ENCODE measurements around the gene TRIM16. TPM values are rescaled to one million over a fixed set of nuclear protein-coding genes. Genes with fewer than 3 reads are reported as not detected.
"Not testable (repeated sequence)": the region's sequence is repeated elsewhere in the genome, so short reads cannot be mapped to it uniquely, and the experiment has no call there.

The TRIM16 gene
- total and polyA plus RNA-seq, 9 of the 15 experiments (the other 6 are each of a cell fraction or from before 2014, with no cell fraction given): 3.5 to 9.2 (median 8.2) TPM

- TF ChIP-seq CLOCK (CRISPR knock-in tag; IDR thresholded peaks at IDR 0.05; ENCODE audit: borderline replicate concordance) (no peak), SREBF2 (CRISPR knock-in tag; IDR thresholded peaks at IDR 0.05) (no peak), DMBX1 (CRISPR knock-in tag; IDR thresholded peaks at IDR 0.05; ENCODE audit: borderline replicate concordance) (no peak)
Observed at GRCh38 chr17:15654886-15655561, 29.1 kb downstream of the TRIM16 start (continued).

- H3K9ac ChIP-seq (ENCODE audit: insufficient read depth in 1 of 2, low read depth in 2 of 2, low read length in 2 of 2); in situ Hi-C loops (cut with MboI); intact Hi-C loops (cut with micrococcal nuclease); DNase-seq (ENCODE audit: extremely low read depth in 1 of 4, low spot score in 3 of 4); H3K36me3 ChIP-seq (ENCODE audit: control insufficient read depth, insufficient read depth, low read length); H3K9me1 ChIP-seq (ENCODE audit: control insufficient read depth, insufficient read depth, low read length); H3K27ac ChIP-seq (ENCODE audit: extremely low read depth, low read depth, low read length); ATAC-seq; BruUV-seq (replicated peaks); FAIRE-seq; H3K4me2 ChIP-seq (ENCODE audit: insufficient read depth, low read length); H3K9me3 ChIP-seq (replicated peaks; ENCODE audit: control insufficient read depth, insufficient read depth, low read depth, low read length); H3K79me2 ChIP-seq (ENCODE audit: control insufficient read depth, insufficient read depth, low read length); H3K4me3 ChIP-seq; POLR2A ChIA-PET; H4K20me1 ChIP-seq (replicated peaks; ENCODE audit: control insufficient read depth, insufficient read depth, low read length); H2AFZ ChIP-seq (ENCODE audit: low read depth, low read length); H3K27me3 ChIP-seq (ENCODE audit: control insufficient read depth in 2 of 2, insufficient read depth in 2 of 2, low read length in 2 of 2); CTCF ChIA-PET (ENCODE audit: low intra/inter-chr PET ratio): not testable (repeated sequence)
- WGBS (ENCODE audit: insufficient coverage, low coverage, missing lambda C conversion rate): 29% methylated on average over 2 of the region's 3 CpGs
- H3K4me1 ChIP-seq (replicated peaks in 1 of 2; ENCODE audit: control insufficient read depth in 2 of 2, insufficient read depth in 2 of 2, low read length in 2 of 2): peaks cover 10 to 11% of the 10 kb centered on the region in 2 experiments
Observed at GRCh38 chr17:15654401-15654800, 29.7 kb downstream of the TRIM16 start.

All from K562 (cell line).